Nephron progenitor cell (in vitro differentiated cells): ENCODE data around the gene PLVAP.
A peak's percentile ranks its signal among the peaks of the same experiment; 100 is the strongest.

ENCODE experiments used
- DNase-seq: peaks from one replicate; pipeline ENCODE4 v3.0.0; 2021
- H3K27ac Mint-ChIP-seq: 2 replicates; pipeline ENCODE4 v1.8.0; 2021; ENCODE audit warnings: mild to moderate bottlenecking, moderate library complexity, mixed read lengths
- H3K27me3 Mint-ChIP-seq: 2 replicates; pipeline ENCODE4 v1.8.0; 2021; ENCODE audit warnings: mild to moderate bottlenecking, low read depth, mixed read lengths; ENCODE audit not compliant: poor library complexity
- H3K36me3 Mint-ChIP-seq: 2 replicates; pipeline ENCODE4 v1.8.0; 2021; ENCODE audit warnings: low read depth, mixed read lengths
- H3K4me1 Mint-ChIP-seq: 2 replicates; pipeline ENCODE4 v1.8.0; 2021; ENCODE audit warnings: mixed read lengths
- H3K4me3 Mint-ChIP-seq: 2 replicates; pipeline ENCODE4 v1.8.0; 2021; ENCODE audit warnings: mild to moderate bottlenecking, moderate library complexity, mixed read lengths
- H3K9me3 Mint-ChIP-seq: 2 replicates; pipeline ENCODE4 v1.8.0; 2021; ENCODE audit warnings: mild to moderate bottlenecking, moderate library complexity, mixed read lengths
- TF ChIP-seq, protein P1 (sequence below): fragments of 200-600 bp; sonication (generic); IDR thresholded peaks from 2 replicates; pipeline ENCODE4 v1.5.0; 2021; ENCODE audit warnings: antibody characterized with exemption

PLVAP gene

DNA sequence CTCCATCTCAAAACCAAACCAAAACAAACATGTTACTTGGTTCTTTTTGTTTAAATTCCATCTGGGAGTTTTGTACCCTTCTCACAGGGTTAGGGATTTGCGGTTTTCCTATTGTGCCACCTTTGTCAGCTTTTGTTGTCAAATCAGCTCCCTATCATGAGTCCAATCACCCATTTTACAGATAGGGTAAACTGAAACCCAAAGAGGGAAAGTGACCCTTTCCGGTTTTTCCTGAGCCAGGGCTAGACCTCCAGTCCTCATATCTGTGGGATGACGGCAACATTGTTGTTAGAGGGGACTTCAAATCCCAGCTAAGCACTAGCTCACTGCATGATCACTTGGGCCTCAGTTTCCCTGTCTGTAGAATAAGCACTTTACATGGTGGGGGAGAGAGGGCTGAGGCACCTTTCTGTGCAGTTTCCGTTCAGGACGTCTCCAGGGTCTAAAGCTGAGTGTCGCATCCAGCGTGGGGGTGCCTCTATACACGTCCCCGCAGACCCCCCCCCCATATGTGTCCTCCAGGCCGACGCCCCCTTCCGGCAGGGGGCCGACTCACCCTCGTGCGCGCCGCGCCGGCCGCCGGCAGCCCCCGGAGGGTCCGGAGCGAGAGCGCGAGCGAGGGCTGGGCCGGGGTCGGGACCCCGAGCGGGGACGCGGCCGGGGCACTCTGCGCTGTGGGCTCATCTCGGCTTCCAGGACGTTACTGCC is 13.0 kb upstream of the PLVAP start:
- TF ChIP-seq, protein P1, sequence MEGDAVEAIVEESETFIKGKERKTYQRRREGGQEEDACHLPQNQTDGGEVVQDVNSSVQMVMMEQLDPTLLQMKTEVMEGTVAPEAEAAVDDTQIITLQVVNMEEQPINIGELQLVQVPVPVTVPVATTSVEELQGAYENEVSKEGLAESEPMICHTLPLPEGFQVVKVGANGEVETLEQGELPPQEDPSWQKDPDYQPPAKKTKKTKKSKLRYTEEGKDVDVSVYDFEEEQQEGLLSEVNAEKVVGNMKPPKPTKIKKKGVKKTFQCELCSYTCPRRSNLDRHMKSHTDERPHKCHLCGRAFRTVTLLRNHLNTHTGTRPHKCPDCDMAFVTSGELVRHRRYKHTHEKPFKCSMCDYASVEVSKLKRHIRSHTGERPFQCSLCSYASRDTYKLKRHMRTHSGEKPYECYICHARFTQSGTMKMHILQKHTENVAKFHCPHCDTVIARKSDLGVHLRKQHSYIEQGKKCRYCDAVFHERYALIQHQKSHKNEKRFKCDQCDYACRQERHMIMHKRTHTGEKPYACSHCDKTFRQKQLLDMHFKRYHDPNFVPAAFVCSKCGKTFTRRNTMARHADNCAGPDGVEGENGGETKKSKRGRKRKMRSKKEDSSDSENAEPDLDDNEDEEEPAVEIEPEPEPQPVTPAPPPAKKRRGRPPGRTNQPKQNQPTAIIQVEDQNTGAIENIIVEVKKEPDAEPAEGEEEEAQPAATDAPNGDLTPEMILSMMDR = peak; percentile 10
- H3K4me3 Mint-ChIP-seq = peak overlapping the region; percentile 95
- peaks cover 26% of the 10 kb centered on the region for H3K27me3 Mint-ChIP-seq
- DNase-seq = no peak
- H3K9me3 Mint-ChIP-seq = peaks cover 23% of the 10 kb centered on the region
- H3K4me1 Mint-ChIP-seq = peaks cover 22% of the 10 kb centered on the region
- no peak overlapping the region for H3K27ac Mint-ChIP-seq
- peaks cover 9% of the 10 kb centered on the region for H3K36me3 Mint-ChIP-seq

DNA sequence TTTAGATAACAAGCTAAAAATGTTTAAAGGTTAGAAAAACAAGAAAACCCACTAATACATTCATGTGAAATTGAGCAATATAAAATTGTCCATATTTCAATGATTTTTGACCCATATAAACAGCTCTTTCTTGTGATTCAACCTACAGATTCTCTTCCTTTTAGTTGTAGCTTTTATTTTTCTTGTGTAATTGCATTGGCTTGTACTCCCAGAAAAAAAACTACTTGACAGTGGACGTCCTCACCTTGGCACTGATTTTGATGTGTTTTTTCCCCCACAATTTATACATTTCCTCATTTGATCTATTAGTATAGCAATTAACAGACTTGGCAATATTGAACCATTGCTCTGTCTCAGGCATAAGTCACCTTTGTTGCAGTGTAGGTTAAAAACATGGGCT is 12.1 kb upstream of the PLVAP start:
- Mint-ChIP-seq H3K4me3 (peak overlapping the region; percentile 34), H3K4me1 (peaks cover 24% of the 10 kb centered on the region), H3K27ac (no peak overlapping the region), H3K27me3 (peaks cover 26% of the 10 kb centered on the region), H3K36me3 (peaks cover 9% of the 10 kb centered on the region), H3K9me3 (peaks cover 23% of the 10 kb centered on the region)
- DNase-seq = no peak
- TF ChIP-seq, protein P1 = no peak

DNA sequence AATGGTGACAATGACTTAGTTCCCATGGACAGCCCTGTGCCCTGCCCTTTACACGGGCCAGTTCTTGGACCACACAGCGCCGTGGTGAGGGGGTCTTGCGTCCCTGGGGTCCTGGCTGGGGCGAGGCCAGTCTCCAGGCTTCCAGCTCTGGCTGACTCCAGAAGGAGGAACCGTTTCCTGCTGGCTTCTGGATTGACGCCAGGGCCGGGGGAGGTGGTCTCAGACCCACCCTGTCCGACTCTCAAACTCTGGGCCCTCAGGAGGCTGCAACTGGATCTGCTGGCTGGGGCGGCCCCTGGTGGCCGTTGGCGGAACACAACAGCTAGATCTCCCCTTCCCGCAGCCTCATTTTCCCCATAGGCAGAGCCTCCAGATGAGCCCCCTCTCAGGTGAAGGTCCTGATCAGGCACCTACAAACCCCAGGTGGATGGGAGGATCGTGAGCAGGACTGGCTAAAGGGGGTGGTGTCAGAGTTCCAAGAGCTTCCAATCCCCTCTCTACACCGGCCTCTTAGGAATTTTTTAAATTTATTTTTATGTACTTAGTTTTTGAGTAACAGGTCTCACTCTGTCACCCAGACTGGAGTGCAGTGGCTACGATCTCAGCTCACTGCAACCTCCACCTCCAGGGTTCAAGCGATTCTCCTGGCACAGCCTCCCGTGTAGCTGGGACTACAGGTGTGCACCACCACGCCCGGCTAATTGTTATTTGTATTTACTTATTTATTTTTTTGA is 8.9 kb upstream of the PLVAP start:
- TF ChIP-seq, protein P1 = peak; percentile 88
- peaks cover 29% of the 10 kb centered on the region for H3K27me3 Mint-ChIP-seq
- H3K36me3 Mint-ChIP-seq = peaks cover 9% of the 10 kb centered on the region
- H3K27ac Mint-ChIP-seq = no peak overlapping the region
- peak; percentile 79 for DNase-seq
- H3K4me3 Mint-ChIP-seq = no peak overlapping the region
- H3K9me3 Mint-ChIP-seq = peaks cover 26% of the 10 kb centered on the region
- H3K4me1 Mint-ChIP-seq = peaks cover 28% of the 10 kb centered on the region

DNA sequence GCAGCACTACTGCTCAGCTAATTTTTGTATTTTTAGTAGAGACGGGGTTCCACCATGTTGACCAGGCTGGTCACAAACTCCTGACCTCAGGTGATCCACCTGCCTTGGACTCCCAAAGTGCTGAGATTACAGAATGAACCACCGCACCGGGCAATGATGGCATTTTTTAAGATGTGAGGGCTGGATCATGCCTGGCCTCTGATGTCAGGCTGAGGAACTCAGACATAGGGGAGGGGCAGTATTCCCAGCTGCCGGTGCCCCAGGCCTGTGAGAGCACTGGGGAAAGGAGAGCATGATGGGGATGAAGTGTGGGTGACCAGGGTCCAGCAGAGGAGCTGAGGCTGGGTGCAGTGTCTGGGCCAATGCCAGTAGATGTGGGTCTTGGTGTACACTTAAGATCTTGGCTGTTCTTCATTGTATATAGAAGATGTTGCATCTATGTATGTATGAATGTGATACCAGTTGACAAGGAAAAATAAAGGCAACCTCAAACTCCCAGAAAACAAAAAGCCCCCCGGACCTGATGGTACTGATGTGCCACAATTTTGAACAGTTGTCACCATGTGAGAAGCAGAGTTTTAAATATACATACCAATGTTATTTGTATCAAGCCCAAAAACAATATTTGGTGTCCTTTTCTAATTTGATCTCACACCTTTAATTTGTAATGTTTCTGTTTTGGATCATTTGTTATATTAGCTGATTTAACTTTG is 3.4 kb upstream of the PLVAP start:
- H3K27ac Mint-ChIP-seq = no peak overlapping the region
- no peak for DNase-seq
- peaks cover 11% of the 10 kb centered on the region for H3K9me3 Mint-ChIP-seq
- H3K27me3 Mint-ChIP-seq = peaks cover 3% of the 10 kb centered on the region
- H3K4me3 Mint-ChIP-seq = no peak overlapping the region
- peaks cover 8% of the 10 kb centered on the region for H3K36me3 Mint-ChIP-seq
- TF ChIP-seq, protein P1 = no peak
- peaks cover 66% of the 10 kb centered on the region for H3K4me1 Mint-ChIP-seq

DNA sequence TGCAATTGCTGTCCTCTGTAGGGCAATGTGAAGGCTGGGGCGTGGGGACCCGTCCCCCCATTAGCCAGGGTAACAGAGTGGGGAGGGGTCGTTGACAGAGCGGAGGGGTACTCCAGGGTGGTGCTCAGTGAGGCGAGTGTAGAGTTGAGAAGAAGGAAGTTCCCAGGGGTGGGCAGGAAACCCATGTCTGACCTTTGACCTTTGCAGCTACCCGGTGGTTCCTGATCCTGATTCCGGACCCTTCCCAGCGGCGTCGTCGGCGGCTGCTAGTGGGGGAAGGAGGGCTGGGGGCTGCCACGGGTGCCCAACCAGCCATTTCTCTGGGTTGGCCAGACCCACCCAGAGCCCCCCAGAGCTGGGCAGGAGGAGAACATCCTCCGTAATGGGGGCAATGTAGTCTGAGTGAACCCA is 2.1 kb upstream of the PLVAP start:
- Mint-ChIP-seq H3K27me3 (peaks cover 3% of the 10 kb centered on the region), H3K9me3 (peaks cover 11% of the 10 kb centered on the region), H3K27ac (peak overlapping the region; percentile 86), H3K36me3 (peaks cover 8% of the 10 kb centered on the region), H3K4me1 (peaks cover 60% of the 10 kb centered on the region), H3K4me3 (peak overlapping the region; percentile 32)
- peak; percentile 81 for DNase-seq
- TF ChIP-seq, protein P1 = no peak
